Occipital lobe (tissue), 2 donors: ENCODE measurements around the gene TMEM43. TPM values are rescaled to one million over a fixed set of nuclear protein-coding genes. Genes with fewer than 3 reads are reported as not detected.

Experiments
- DNase-seq: peaks from one replicate; lab custom pipeline; 2025; lab: John Stamatoyannopoulos, UW
- total RNA-seq: library from RNA; depleted of rRNA; stranded (reverse); fragments of >200 nt; gene quantifications from one replicate; pipeline ENCODE4 v1.2.3, GENCODE V29; 2014

TMEM43 gene
- total RNA-seq, 1 donor from 2014 or later: 44.1 TPM

GRCh38 chr3:14137445-14137844 lies 12.6 kb downstream of the TMEM43 start:
- DNase-seq: no peak

- DNase-seq: no peak
Observed at GRCh38 chr3:14138109-14138877, 13.4 kb downstream of the TMEM43 start.

- DNase-seq: no peak
Observed at GRCh38 chr3:14138878-14139655, 14.2 kb downstream of the TMEM43 start.

- no peak for DNase-seq
Observed at GRCh38 chr3:14139771-14140170, 14.9 kb downstream of the TMEM43 start.

GRCh38 chr3:14140668-14141067 lies 15.8 kb downstream of the TMEM43 start:
- DNase-seq: no peak

- no peak for DNase-seq
Observed at GRCh38 chr3:14141144-14141543, 16.3 kb downstream of the TMEM43 start.

- DNase-seq: no peak
Observed at GRCh38 chr3:14141602-14142341, 16.9 kb downstream of the TMEM43 start.

GRCh38 chr3:14142567-14143270 lies 17.9 kb downstream of the TMEM43 start:
- no peak for DNase-seq

- no peak for DNase-seq
Observed at GRCh38 chr3:14143271-14144225, 18.7 kb downstream of the TMEM43 start.

GRCh38 chr3:14144423-14145075 lies 19.7 kb downstream of the TMEM43 start:
- DNase-seq: peak; percentile 65

- no peak for DNase-seq
Observed at GRCh38 chr3:14145236-14145635, 20.4 kb downstream of the TMEM43 start.

GRCh38 chr3:14145670-14146380 lies 21.0 kb downstream of the TMEM43 start:
- no peak for DNase-seq

- DNase-seq: no peak
Observed at GRCh38 chr3:14146381-14147065, 21.7 kb downstream of the TMEM43 start.

- no peak for DNase-seq
Observed at GRCh38 chr3:14147066-14147435, 22.2 kb downstream of the TMEM43 start.

GRCh38 chr3:14147617-14148016 lies 22.8 kb downstream of the TMEM43 start:
- no peak for DNase-seq

- no peak for DNase-seq
Observed at GRCh38 chr3:14148041-14148985, 23.5 kb downstream of the TMEM43 start.

- no peak for DNase-seq
Observed at GRCh38 chr3:14150078-14150477, 25.2 kb downstream of the TMEM43 start.
